Measurements from ENCODE around the gene P4HA3.
A peak's percentile ranks its signal among the peaks of the same experiment; 100 is the strongest.

The P4HA3 gene

GRCh38 chr11:74318241-74318932 is 6.9 kb upstream of the P4HA3 start:
- no peak for DNase-seq (ENCODE audit: low read depth)
- TF ChIP-seq CTCF (IDR thresholded peaks at IDR 0.05; ENCODE audit: low read length, missing control alignments), result peak; percentile 12

GRCh38 chr11:74316772-74317505 is 5.5 kb upstream of the P4HA3 start:
- no peak overlapping the region for H3K4me3 ChIP-seq (replicated peaks; ENCODE audit: low read depth, low read length)
- DNase-seq (ENCODE audit: low read depth), result no peak
- no peak for TF ChIP-seq CTCF (IDR thresholded peaks at IDR 0.05; ENCODE audit: low read length, missing control alignments)

More at GRCh38 chr11:74318241-74318932, 6.9 kb upstream of the P4HA3 start:
- no peak overlapping the region for H3K4me3 ChIP-seq (replicated peaks; ENCODE audit: low read depth, low read length)

GRCh38 chr11:74312326-74312725 is 886 bp upstream of the P4HA3 start:
- no peak overlapping the region for H3K4me3 ChIP-seq (replicated peaks; ENCODE audit: low read depth, low read length)
- TF ChIP-seq CTCF (IDR thresholded peaks at IDR 0.05; ENCODE audit: low read length, missing control alignments), result no peak
- peak; percentile 49 for DNase-seq (ENCODE audit: low read depth)

- no peak for TF ChIP-seq CTCF (IDR thresholded peaks at IDR 0.05; ENCODE audit: low read length, missing control alignments)
- peak overlapping the region; percentile 68 for H3K4me3 ChIP-seq (replicated peaks; ENCODE audit: low read depth, low read length)
- no peak for DNase-seq (ENCODE audit: low read depth)
Observed at GRCh38 chr11:74310857-74311256, 583 bp downstream of the P4HA3 start.

- H3K4me3 ChIP-seq (replicated peaks; ENCODE audit: low read depth, low read length), result no peak overlapping the region
- DNase-seq (ENCODE audit: low read depth), result peak; percentile 73
- no peak for TF ChIP-seq CTCF (IDR thresholded peaks at IDR 0.05; ENCODE audit: low read length, missing control alignments)
Observed at GRCh38 chr11:74307434-74307833, 4.0 kb downstream of the P4HA3 start.

- no peak for DNase-seq (ENCODE audit: low read depth)
- no peak for TF ChIP-seq CTCF (IDR thresholded peaks at IDR 0.05; ENCODE audit: low read length, missing control alignments)
- H3K4me3 ChIP-seq (replicated peaks; ENCODE audit: low read depth, low read length), result no peak overlapping the region
Observed at GRCh38 chr11:74306435-74307175, 4.8 kb downstream of the P4HA3 start.
